GM12872 (cell line): ENCODE measurements around the gene DNASE1L2.

ENCODE experiments used
- TF ChIP-seq, protein P1 (sequence below): IDR thresholded peaks from 3 replicates; pipeline ENCODE4 v1.5.1; 2011; ENCODE audit warnings: low read depth, mild to moderate bottlenecking, low read length, moderate library complexity; ENCODE audit not compliant: insufficient read depth

Gene DNASE1L2

GRCh38 chr16:2209258-2210008 is 26.8 kb upstream of the DNASE1L2 start:
- TF ChIP-seq, protein P1, sequence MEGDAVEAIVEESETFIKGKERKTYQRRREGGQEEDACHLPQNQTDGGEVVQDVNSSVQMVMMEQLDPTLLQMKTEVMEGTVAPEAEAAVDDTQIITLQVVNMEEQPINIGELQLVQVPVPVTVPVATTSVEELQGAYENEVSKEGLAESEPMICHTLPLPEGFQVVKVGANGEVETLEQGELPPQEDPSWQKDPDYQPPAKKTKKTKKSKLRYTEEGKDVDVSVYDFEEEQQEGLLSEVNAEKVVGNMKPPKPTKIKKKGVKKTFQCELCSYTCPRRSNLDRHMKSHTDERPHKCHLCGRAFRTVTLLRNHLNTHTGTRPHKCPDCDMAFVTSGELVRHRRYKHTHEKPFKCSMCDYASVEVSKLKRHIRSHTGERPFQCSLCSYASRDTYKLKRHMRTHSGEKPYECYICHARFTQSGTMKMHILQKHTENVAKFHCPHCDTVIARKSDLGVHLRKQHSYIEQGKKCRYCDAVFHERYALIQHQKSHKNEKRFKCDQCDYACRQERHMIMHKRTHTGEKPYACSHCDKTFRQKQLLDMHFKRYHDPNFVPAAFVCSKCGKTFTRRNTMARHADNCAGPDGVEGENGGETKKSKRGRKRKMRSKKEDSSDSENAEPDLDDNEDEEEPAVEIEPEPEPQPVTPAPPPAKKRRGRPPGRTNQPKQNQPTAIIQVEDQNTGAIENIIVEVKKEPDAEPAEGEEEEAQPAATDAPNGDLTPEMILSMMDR: no peak

DNA sequence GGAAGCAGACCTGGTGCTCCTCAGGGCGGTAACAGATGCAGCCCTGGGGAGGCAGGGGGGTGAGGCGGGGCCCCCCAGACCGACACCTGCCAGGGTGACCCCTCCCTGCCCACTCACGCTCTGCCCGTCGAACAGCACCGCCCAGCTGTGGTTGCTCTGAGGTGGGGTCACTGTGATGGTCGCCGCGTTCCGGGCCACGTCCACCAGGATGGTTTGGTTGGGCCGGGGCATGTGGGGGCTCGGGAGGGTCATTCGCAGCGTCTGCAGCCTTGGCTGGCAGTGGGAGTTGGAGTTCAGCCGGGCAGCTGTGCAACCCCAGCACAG is 26.3 kb upstream of the DNASE1L2 start:
- TF ChIP-seq, protein P1: no peak

DNA sequence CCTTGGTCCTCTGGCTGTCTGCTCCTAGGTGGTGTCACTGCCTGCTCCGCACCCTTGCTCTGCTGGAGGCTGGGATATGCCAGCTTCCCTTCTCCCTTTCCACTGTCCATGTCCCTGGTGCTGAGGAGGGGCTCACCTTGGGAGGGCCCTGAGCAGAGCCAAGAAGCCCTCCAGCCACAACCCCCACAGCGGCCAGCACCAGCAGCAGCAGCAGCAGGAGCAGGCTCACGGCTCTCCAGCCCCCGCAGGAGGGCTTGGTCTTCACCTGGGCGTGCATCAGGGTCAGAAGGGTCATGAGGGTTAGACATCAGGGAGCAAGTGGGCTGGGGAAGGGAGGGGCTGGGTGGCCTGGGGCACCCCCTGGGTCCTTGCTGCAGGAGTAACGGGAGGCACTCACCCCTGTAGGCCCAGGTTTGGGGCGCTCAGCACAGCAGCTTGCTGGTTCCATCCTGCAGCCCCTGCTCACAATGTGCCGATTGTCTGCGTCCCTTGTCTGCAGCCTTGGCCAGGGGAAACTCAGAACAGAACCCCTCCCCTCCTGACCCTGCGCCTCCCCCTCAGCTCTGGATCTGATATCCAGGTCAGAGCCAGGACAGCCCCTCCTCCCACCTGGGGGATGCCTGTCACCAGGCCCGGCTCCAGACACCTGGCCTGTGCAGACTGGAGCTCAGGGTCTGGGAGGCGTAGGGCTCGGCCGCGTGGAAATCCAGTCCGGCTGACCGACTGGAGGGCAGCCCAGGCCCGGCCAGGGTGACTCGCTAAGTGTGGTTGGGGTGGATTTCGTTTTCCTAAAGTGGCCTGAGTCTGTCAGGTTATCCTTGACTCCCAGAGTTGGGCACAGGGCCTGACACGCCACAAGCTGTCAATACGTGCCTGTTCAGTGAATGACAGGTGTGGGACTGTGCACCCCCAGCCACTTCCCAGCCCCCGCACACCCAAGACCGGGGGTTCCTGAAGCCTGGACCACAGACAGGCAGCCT is 25.6 kb upstream of the DNASE1L2 start, which contains the start of gene BRICD5:
Gene BRICD5, minus strand, starts transcription at position 478 of the 980 bp plus-strand sequence. Its CDS starts 30 bp downstream, at position 448.
- TF ChIP-seq, protein P1: no peak

DNA sequence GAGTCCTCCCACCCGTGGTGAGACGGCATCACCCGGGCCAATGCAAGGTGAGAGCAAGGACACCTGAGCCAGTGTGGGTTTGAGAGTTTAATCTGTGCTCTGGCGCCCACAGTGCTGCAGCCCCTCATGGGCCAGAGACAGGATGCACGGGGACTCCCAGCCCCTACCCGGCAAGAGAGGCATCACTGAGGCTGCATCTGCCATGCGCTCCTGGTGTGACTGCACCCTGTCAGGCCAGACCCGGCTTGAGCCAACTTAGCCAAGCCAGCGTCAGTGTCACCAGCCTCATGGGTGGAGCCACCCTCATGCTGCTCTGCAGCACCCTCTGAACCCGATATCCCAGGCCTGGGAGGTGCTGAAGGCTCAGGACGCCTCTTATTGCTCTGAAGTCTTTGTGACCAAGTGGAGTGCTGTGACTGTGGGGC is 24.3 kb upstream of the DNASE1L2 start:
- TF ChIP-seq, protein P1: no peak

DNA sequence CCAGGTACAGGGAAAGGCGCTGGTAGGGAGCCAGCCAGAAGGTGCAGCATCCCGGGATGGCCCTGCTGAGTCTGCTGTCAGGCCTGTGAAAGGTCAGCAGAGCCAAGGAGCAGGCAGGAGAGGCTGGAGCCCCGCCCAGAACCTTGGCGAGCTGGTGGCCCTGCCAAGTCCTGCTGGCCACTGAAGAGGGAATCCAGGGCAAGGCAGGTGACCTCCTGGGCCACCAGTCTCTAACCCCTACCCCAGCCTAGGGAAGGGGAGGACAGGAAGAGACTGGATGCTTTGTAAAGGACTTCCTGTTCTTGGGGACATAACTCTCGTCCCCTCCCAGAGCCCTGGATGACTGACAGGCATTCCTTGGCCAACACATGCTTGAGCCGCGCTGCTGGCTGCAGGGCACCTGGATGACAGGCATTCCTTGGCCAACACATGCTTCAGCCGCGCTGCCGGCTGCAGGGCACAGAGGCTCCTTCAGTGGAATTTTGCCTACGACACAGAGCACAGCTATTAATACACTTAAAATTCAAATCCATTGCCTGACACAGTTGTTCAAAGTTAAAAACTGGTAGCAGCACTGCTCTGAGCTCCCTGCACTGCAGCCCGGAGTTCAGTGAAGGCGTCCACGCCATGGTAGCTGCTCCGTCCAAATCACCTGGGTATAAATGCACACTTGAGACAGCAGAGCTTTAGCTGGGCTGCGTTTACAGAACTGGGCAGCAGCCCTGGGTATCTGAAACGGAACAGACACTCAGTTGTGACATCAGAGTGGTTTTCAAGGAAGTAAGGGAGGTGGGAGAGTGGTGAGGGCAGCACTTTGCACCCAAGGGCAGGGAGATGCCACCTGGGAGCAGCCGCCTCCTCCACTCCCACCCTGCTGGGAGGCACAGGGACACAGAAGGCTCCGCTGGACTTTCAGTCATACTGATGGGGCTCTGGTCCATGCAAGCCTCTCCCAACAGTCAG is 23.6 kb upstream of the DNASE1L2 start:
- TF ChIP-seq, protein P1: no peak

- TF ChIP-seq, protein P1: no peak
Observed at GRCh38 chr16:2213817-2214718, 22.2 kb upstream of the DNASE1L2 start.
